ENCODE measurements around the gene C1QTNF3. TPM values are rescaled to one million over a fixed set of nuclear protein-coding genes. Genes with fewer than 3 reads are reported as not detected.
"Not testable (repeated sequence)": the region's sequence is repeated elsewhere in the genome, so short reads cannot be mapped to it uniquely, and the experiment has no call there.

C1QTNF3 gene
- total RNA-seq, 1 donor from 2014 or later = 9.8 TPM

- no peak for DNase-seq (ENCODE audit: low spot score in 2 of 2, unreplicated experiment in 2 of 2)
- no peaks in the 10 kb centered on the region for H3K27me3 Mint-ChIP-seq (ENCODE audit: low read depth)
- peaks cover 25% of the 10 kb centered on the region for H3K36me3 Mint-ChIP-seq
- H3K4me3 Mint-ChIP-seq = no peak overlapping the region
- no peak for TF ChIP-seq CTCF (IDR thresholded peaks at IDR 0.05; ENCODE audit: unreplicated experiment)
- H3K9me3 Mint-ChIP-seq = no peaks in the 10 kb centered on the region
- no peaks in the 10 kb centered on the region for H3K4me1 Mint-ChIP-seq
- H3K27ac Mint-ChIP-seq = no peak overlapping the region
Observed at GRCh38 chr5:34031117-34031516, 11.9 kb downstream of the C1QTNF3 start.

GRCh38 chr5:34030585-34030984 lies 12.4 kb downstream of the C1QTNF3 start:
- H3K9me3 Mint-ChIP-seq, H3K4me1 Mint-ChIP-seq, H3K27ac Mint-ChIP-seq: not testable (repeated sequence)

GRCh38 chr5:34030048-34030447 lies 13.0 kb downstream of the C1QTNF3 start:
- Mint-ChIP-seq H3K36me3 (peaks cover 28% of the 10 kb centered on the region), H3K27me3 (ENCODE audit: low read depth) (no peaks in the 10 kb centered on the region), H3K9me3 (no peaks in the 10 kb centered on the region), H3K4me3 (no peak overlapping the region), H3K4me1 (no peaks in the 10 kb centered on the region), H3K27ac (no peak overlapping the region)
- no peak for DNase-seq (ENCODE audit: low spot score in 2 of 2, unreplicated experiment in 2 of 2)
- no peak for TF ChIP-seq CTCF (IDR thresholded peaks at IDR 0.05; ENCODE audit: unreplicated experiment)

More at GRCh38 chr5:34030585-34030984, 12.4 kb downstream of the C1QTNF3 start:
- not testable (repeated sequence) for DNase-seq (ENCODE audit: low spot score in 2 of 2, unreplicated experiment in 2 of 2); H3K4me3 Mint-ChIP-seq; H3K27me3 Mint-ChIP-seq (ENCODE audit: low read depth)
- peaks cover 29% of the 10 kb centered on the region for H3K36me3 Mint-ChIP-seq

- H3K27ac Mint-ChIP-seq = no peak overlapping the region
- no peaks in the 10 kb centered on the region for H3K27me3 Mint-ChIP-seq (ENCODE audit: low read depth)
- H3K9me3 Mint-ChIP-seq = no peaks in the 10 kb centered on the region
- peaks cover 23% of the 10 kb centered on the region for H3K36me3 Mint-ChIP-seq
- no peaks in the 10 kb centered on the region for H3K4me1 Mint-ChIP-seq
- DNase-seq (ENCODE audit: low spot score in 2 of 2, unreplicated experiment in 2 of 2) = no peak
- no peak overlapping the region for H3K4me3 Mint-ChIP-seq
- no peak for TF ChIP-seq CTCF (IDR thresholded peaks at IDR 0.05; ENCODE audit: unreplicated experiment)
Observed at GRCh38 chr5:34028349-34028748, 14.7 kb downstream of the C1QTNF3 start.

- Mint-ChIP-seq H3K4me3 (no peak overlapping the region), H3K9me3 (no peaks in the 10 kb centered on the region), H3K27me3 (ENCODE audit: low read depth) (no peaks in the 10 kb centered on the region), H3K36me3 (peaks cover 25% of the 10 kb centered on the region), H3K27ac (no peak overlapping the region), H3K4me1 (no peaks in the 10 kb centered on the region)
- TF ChIP-seq CTCF (IDR thresholded peaks at IDR 0.05; ENCODE audit: unreplicated experiment) = no peak
- no peak for DNase-seq (ENCODE audit: low spot score in 2 of 2, unreplicated experiment in 2 of 2)
Observed at GRCh38 chr5:34026089-34026761, 16.8 kb downstream of the C1QTNF3 start.

- Mint-ChIP-seq H3K9me3 (no peaks in the 10 kb centered on the region), H3K27ac (no peak overlapping the region), H3K4me1 (no peaks in the 10 kb centered on the region), H3K27me3 (ENCODE audit: low read depth) (no peaks in the 10 kb centered on the region), H3K36me3 (peaks cover 34% of the 10 kb centered on the region), H3K4me3 (no peak overlapping the region)
- no peak for TF ChIP-seq CTCF (IDR thresholded peaks at IDR 0.05; ENCODE audit: unreplicated experiment)
- DNase-seq (ENCODE audit: low spot score in 2 of 2, unreplicated experiment in 2 of 2) = no peak
Observed at GRCh38 chr5:34022121-34022705, 20.8 kb downstream of the C1QTNF3 start.

Data from mesothelial cell of epicardium (in vitro differentiated cells).